HepG2 (cell line): Measurements from ENCODE around the gene MAP2K1. TPM values are rescaled to one million over a fixed set of nuclear protein-coding genes. Genes with fewer than 3 reads are reported as not detected.

Source experiments
- DMTF1 ChIP-seq: sonication (generic); formaldehyde crosslinking; IDR thresholded peaks from 2 replicates; pipeline ENCODE4 v1.4.0; 2020; ENCODE audit warnings: mild to moderate bottlenecking, missing genetic modification reagents
- EED ChIP-seq: sonication (generic); formaldehyde crosslinking; IDR thresholded peaks from 2 replicates; pipeline ENCODE4 v1.5.0; 2020; ENCODE audit warnings: mild to moderate bottlenecking, missing genetic modification reagents
- FOXK1 ChIP-seq: sonication (generic); formaldehyde crosslinking; IDR thresholded peaks from 2 replicates; pipeline ENCODE4 v1.4.0; 2020; ENCODE audit warnings: low read depth, missing genetic modification reagents, borderline replicate concordance
- HCFC1 ChIP-seq: fragments of 150-350 bp; IDR thresholded peaks from 2 replicates; pipeline ENCODE4 v1.6.1; 2014; ENCODE audit warnings: low read depth, low read length
- HNRNPK ChIP-seq: fragments of 200-400 bp; formaldehyde crosslinking; IDR thresholded peaks from 2 replicates; pipeline ENCODE4 v1.6.1; 2018; ENCODE audit warnings: low read length, low read depth, moderate library complexity, mild to moderate bottlenecking; ENCODE audit not compliant: poor library complexity, severe bottlenecking
- KMT2B ChIP-seq: IDR thresholded peaks from 2 replicates; pipeline ENCODE4 v1.6.1; 2016; ENCODE audit warnings: missing genetic modification reagents, missing compliant biosample characterization
- MXI1 ChIP-seq: IDR thresholded peaks from 3 replicates; pipeline ENCODE4 v1.6.1; 2012; ENCODE audit warnings: low read depth, low read length, inconsistent platforms, borderline replicate concordance
- RBAK ChIP-seq: sonication (generic); formaldehyde crosslinking; IDR thresholded peaks from 2 replicates; pipeline ENCODE4 v1.5.1; 2020; ENCODE audit warnings: mild to moderate bottlenecking, missing genetic modification reagents
- ZNF10 ChIP-seq: sonication (generic); formaldehyde crosslinking; IDR thresholded peaks from 2 replicates; pipeline ENCODE4 v1.4.0; 2020; ENCODE audit warnings: mild to moderate bottlenecking, low read depth, missing genetic modification reagents, borderline replicate concordance
- ZNF558 ChIP-seq: sonication (generic); formaldehyde crosslinking; IDR thresholded peaks from 2 replicates; pipeline ENCODE4 v1.9.0; 2022; ENCODE audit warnings: mild to moderate bottlenecking, missing genetic modification reagents, borderline replicate concordance
- ZNF672 ChIP-seq: sonication (generic); formaldehyde crosslinking; IDR thresholded peaks from 2 replicates; pipeline ENCODE4 v1.8.1; 2022; ENCODE audit warnings: missing genetic modification reagents
- polyA plus RNA-seq, 8 experiments: library from polyadenylated mRNA; depleted of rRNA in 3 of 8; stranded (reverse) in 7 of 8; unstranded in 1 of 8; fragments of >200 nt; fragmentation: Illumina TruSeq in 4 of 8; extraction: Trizol in 4 of 8; gene quantifications; 2 replicates each; pipeline versions ENCODE4 v1.2.1 to v1.2.3, GENCODE V29; 2011 to 2016; ENCODE audit warnings: low read depth in 4 of 8, missing spikeins in 1 of 8, mixed read lengths in 1 of 8; ENCODE audit not compliant: insufficient read depth in 1 of 8
- total RNA-seq, 5 experiments: library from RNA; depleted of rRNA; stranded (reverse); fragments of >200 nt; fragmentation: Illumina TruSeq; extraction: Trizol; gene quantifications; 2 replicates each; pipeline ENCODE4 v1.2.3, GENCODE V29; 2016; ENCODE audit warnings: low read depth in 1 of 5
- TF ChIP-seq, protein P1 (sequence below): sonication (generic); formaldehyde crosslinking; IDR thresholded peaks from 2 replicates; pipeline ENCODE4 v1.4.0; 2020; ENCODE audit warnings: mild to moderate bottlenecking, missing genetic modification reagents
- TF ChIP-seq, protein P2 (sequence below): IDR thresholded peaks from 2 replicates; pipeline ENCODE4 v1.4.0; 2020; ENCODE audit warnings: mild to moderate bottlenecking, missing genetic modification reagents

The MAP2K1 gene
- total and polyA plus RNA-seq, 2 of the 13 experiments (the other 11 are each of a cell fraction or from before 2014, with no cell fraction given): 24.1 to 49.2 TPM

DNA sequence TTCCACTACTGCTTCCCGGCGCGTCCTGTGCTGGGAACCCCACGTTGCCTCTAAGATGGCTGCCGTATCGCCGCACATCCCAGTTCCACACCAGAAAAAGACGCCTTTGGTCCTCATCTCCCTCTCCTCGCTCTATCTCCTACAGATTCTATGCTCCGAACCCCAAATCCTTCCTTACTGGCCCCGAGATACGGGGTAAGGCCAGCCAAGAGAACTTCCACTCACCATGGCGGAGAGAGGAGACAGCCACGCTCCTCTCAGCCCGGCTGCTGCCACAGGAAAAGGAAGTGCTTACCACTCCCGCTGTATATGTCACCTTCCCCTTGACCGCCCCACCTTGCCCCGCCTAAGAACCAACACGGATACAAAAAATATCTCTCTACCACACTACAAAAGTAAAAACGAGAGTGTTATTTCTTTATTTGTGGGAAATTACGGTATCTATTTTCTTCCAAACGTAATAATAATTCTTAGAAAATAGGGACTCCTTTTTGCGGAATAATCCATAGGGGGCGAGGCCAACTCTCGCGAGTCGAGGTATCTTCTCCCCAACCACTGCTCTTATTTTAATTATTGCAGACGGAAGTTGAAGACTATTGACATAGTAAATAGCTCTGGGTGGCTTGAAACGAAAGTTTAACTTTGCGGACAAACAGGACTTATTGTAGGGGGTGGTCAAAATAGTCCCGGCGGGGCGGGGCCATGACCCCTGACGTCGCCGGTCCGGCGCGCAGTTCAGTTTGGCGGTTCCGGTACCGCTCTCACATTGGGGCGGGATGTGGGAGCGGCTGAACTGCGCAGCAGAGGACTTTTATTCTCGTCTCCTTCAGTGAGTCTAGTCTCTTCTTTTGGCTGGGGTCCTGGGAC lies 118.1 kb downstream of the MAP2K1 start, which contains the start of the genes RPL4 and ZWILCH (continued):
- TF ChIP-seq, protein P1, sequence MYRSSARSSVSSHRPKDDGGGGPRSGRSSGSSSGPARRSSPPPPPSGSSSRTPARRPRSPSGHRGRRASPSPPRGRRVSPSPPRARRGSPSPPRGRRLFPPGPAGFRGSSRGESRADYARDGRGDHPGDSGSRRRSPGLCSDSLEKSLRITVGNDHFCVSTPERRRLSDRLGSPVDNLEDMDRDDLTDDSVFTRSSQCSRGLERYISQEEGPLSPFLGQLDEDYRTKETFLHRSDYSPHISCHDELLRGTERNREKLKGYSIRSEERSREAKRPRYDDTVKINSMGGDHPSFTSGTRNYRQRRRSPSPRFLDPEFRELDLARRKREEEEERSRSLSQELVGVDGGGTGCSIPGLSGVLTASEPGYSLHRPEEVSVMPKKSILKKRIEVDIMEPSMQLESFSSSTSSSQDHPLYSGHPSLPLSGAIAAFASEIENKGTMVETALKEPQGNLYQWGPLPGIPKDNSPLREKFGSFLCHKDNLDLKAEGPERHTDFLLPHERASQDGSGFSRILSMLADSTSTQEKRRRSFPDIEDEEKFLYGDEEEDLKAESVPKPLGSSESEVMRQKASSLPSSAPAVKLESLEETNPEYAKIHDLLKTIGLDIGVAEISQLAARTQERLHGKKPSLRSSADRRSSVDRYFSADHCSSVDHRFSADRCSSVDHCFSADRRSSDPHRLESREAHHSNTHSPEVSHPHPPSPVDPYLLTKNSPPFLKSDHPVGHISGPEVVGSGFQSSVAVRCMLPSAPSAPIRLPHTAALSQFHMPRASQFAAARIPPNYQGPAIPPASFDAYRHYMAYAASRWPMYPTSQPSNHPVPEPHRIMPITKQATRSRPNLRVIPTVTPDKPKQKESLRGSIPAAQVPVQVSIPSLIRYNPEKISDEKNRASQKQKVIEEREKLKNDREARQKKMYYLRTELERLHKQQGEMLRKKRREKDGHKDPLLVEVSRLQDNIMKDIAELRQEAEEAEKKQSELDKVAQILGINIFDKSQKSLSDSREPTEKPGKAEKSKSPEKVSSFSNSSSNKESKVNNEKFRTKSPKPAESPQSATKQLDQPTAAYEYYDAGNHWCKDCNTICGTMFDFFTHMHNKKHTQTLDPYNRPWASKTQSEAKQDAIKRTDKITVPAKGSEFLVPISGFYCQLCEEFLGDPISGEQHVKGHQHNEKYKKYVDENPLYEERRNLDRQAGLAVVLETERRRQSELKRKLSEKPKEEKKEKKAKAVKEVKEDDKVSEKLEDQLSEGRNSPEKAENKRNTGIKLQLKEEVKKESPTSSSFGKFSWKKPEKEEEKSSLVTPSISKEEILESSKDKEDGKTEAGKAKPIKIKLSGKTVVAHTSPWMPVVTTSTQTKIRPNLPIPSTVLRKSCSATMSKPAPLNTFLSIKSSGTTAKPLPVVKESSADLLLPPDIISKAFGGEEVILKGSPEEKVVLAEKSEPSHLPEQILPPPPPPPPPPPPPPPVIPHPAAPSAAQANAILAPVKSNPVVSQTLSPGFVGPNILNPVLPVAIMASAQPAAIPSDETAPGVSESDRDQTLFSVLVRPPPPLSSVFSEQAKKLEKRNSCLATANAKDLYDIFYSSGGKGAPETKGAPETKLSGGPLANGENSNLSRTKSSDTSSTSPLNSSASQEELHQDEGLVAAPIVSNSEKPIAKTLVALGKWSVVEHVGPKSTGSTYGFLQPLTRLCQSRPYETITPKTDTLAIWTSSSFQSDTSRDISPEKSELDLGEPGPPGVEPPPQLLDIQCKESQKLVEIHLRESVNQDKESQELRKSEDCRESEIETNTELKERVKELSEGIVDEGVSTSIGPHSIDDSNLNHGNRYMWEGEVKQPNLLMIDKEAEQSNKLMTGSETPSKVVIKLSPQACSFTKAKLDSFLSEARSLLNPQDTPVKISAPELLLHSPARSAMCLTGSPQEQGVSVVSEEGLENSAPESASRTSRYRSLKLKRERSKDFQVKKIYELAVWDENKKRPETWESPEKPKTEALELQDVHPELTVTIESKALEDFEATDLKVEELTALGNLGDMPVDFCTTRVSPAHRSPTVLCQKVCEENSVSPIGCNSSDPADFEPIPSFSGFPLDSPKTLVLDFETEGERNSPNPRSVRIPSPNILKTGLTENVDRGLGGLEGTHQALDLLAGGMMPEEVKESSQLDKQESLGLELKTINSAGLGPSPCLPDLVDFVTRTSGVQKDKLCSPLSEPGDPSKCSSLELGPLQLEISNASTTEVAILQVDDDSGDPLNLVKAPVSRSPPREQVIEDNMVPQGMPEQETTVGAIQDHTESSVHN: no peak
- TF ChIP-seq KMT2B (CRISPR knock-in tag) (peak; percentile 87), ZNF10 (CRISPR knock-in tag) (no peak), DMTF1 (CRISPR knock-in tag) (no peak), HCFC1 (peak; percentile 27; the same call in 1 of the 2 replicates), FOXK1 (CRISPR knock-in tag) (peak; percentile 14; the same call in 1 of the 2 replicates), ZNF672 (no peak), MXI1 (peak; percentile 71; the same call in 1 of the 3 replicates), EED (CRISPR knock-in tag) (0 out of 2 replicates have a peak, but pooled peaks have one; percentile 17), RBAK (CRISPR knock-in tag) (no peak), HNRNPK (no peak), ZNF558 (CRISPR knock-in tag) (peak; percentile 53; the same call in 1 of the 2 replicates)
- TF ChIP-seq, protein P2, sequence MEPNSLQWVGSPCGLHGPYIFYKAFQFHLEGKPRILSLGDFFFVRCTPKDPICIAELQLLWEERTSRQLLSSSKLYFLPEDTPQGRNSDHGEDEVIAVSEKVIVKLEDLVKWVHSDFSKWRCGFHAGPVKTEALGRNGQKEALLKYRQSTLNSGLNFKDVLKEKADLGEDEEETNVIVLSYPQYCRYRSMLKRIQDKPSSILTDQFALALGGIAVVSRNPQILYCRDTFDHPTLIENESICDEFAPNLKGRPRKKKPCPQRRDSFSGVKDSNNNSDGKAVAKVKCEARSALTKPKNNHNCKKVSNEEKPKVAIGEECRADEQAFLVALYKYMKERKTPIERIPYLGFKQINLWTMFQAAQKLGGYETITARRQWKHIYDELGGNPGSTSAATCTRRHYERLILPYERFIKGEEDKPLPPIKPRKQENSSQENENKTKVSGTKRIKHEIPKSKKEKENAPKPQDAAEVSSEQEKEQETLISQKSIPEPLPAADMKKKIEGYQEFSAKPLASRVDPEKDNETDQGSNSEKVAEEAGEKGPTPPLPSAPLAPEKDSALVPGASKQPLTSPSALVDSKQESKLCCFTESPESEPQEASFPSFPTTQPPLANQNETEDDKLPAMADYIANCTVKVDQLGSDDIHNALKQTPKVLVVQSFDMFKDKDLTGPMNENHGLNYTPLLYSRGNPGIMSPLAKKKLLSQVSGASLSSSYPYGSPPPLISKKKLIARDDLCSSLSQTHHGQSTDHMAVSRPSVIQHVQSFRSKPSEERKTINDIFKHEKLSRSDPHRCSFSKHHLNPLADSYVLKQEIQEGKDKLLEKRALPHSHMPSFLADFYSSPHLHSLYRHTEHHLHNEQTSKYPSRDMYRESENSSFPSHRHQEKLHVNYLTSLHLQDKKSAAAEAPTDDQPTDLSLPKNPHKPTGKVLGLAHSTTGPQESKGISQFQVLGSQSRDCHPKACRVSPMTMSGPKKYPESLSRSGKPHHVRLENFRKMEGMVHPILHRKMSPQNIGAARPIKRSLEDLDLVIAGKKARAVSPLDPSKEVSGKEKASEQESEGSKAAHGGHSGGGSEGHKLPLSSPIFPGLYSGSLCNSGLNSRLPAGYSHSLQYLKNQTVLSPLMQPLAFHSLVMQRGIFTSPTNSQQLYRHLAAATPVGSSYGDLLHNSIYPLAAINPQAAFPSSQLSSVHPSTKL (CRISPR knock-in tag): no peak; the same call in 1 of the 2 replicates
